ENCODE measurements around the gene CHRNA9.

The CHRNA9 gene

GRCh38 chr4:40347472-40347871, 12.3 kb downstream of the CHRNA9 start:
- no peak for DNase-seq

- DNase-seq: no peak
Measured at GRCh38 chr4:40348000-40348399, 12.9 kb downstream of the CHRNA9 start.

GRCh38 chr4:40349561-40350198, 14.5 kb downstream of the CHRNA9 start:
- DNase-seq: no peak

- DNase-seq: no peak
Measured at GRCh38 chr4:40350627-40351227, 15.6 kb downstream of the CHRNA9 start.

- no peak for DNase-seq
Measured at GRCh38 chr4:40354158-40354557, 19.0 kb downstream of the CHRNA9 start.

- no peak for DNase-seq
Measured at GRCh38 chr4:40355131-40355530, 20.0 kb downstream of the CHRNA9 start.

GRCh38 chr4:40357738-40358137, 22.6 kb downstream of the CHRNA9 start:
- no peak for DNase-seq

GRCh38 chr4:40361338-40361737, 26.2 kb downstream of the CHRNA9 start:
- no peak for DNase-seq

- no peak for DNase-seq
Measured at GRCh38 chr4:40363382-40363920, 28.3 kb downstream of the CHRNA9 start.

- no peak for DNase-seq
Measured at GRCh38 chr4:40363945-40364344, 28.8 kb downstream of the CHRNA9 start.

- DNase-seq: no peak
Measured at GRCh38 chr4:40365766-40366165, 30.6 kb downstream of the CHRNA9 start.

GRCh38 chr4:40367451-40367850, 32.3 kb downstream of the CHRNA9 start:
- no peak for DNase-seq

- no peak for DNase-seq
Measured at GRCh38 chr4:40369437-40370274, 34.5 kb downstream of the CHRNA9 start.

- no peak for DNase-seq
Measured at GRCh38 chr4:40372651-40373050, 37.5 kb downstream of the CHRNA9 start.

GRCh38 chr4:40373636-40374035, 38.5 kb downstream of the CHRNA9 start:
- DNase-seq: no peak

- no peak for DNase-seq
Measured at GRCh38 chr4:40375095-40375494, 40.0 kb downstream of the CHRNA9 start.

- DNase-seq: no peak
Measured at GRCh38 chr4:40375620-40376019, 40.5 kb downstream of the CHRNA9 start.

- no peak for DNase-seq
Measured at GRCh38 chr4:40377512-40378365, 42.6 kb downstream of the CHRNA9 start.

- DNase-seq: no peak
Measured at GRCh38 chr4:40378619-40379018, 43.5 kb downstream of the CHRNA9 start.

- no peak for DNase-seq
Measured at GRCh38 chr4:40379248-40379647, 44.1 kb downstream of the CHRNA9 start.

- no peak for DNase-seq
Measured at GRCh38 chr4:40380647-40381046, 45.5 kb downstream of the CHRNA9 start.

- no peak for DNase-seq
Measured at GRCh38 chr4:40388239-40388638, 53.1 kb downstream of the CHRNA9 start.

GRCh38 chr4:40389986-40390385, 54.9 kb downstream of the CHRNA9 start:
- DNase-seq: no peak
